ENCODE results near the gene NAT8. TPM values are rescaled to one million over a fixed set of nuclear protein-coding genes. Genes with fewer than 3 reads are reported as not detected.
"Not testable (repeated sequence)": the region's sequence is repeated elsewhere in the genome, so short reads cannot be mapped to it uniquely, and the experiment has no call there.

NAT8 gene
- total RNA-seq, result not detected

GRCh38 chr2:73642338-73643018 lies at the start of gene NAT8:
NAT8 (minus strand) TSS chr2:73642422; CDS start chr2:73641628, 794 bp downstream.
- no peak for DNase-seq (ENCODE audit: low spot score)
- ATAC-seq, result no peak
- intact Hi-C loops (cut with DNase I), result no loop called here

GRCh38 chr2:73690372-73691088 lies 48.3 kb upstream of the NAT8 start:
- intact Hi-C loops (cut with DNase I), result not testable (repeated sequence)
- ATAC-seq, result peak; percentile 48

GRCh38 chr2:73688494-73688893 lies 46.3 kb upstream of the NAT8 start:
- DNase-seq (ENCODE audit: low spot score); ATAC-seq; intact Hi-C loops (cut with DNase I): not testable (repeated sequence)

More at GRCh38 chr2:73690372-73691088, 48.3 kb upstream of the NAT8 start:
- DNase-seq (ENCODE audit: low spot score), result not testable (repeated sequence)

GRCh38 chr2:73685764-73686438 lies 43.7 kb upstream of the NAT8 start:
- ATAC-seq (no peak), DNase-seq (ENCODE audit: low spot score) (no peak)
- intact Hi-C loops (cut with DNase I), result no loop called here

- ATAC-seq; intact Hi-C loops (cut with DNase I); DNase-seq (ENCODE audit: low spot score): not testable (repeated sequence)
Observed at GRCh38 chr2:73684905-73685304, 42.7 kb upstream of the NAT8 start.

- intact Hi-C loops (cut with DNase I); DNase-seq (ENCODE audit: low spot score); ATAC-seq: not testable (repeated sequence)
Observed at GRCh38 chr2:73684325-73684724, 42.1 kb upstream of the NAT8 start.

- intact Hi-C loops (cut with DNase I); DNase-seq (ENCODE audit: low spot score); ATAC-seq: not testable (repeated sequence)
Observed at GRCh38 chr2:73679951-73680571, 37.8 kb upstream of the NAT8 start.

GRCh38 chr2:73679237-73679636 lies 37.0 kb upstream of the NAT8 start:
- ATAC-seq, result not testable (repeated sequence)

GRCh38 chr2:73678008-73678407 lies 35.8 kb upstream of the NAT8 start:
- intact Hi-C loops (cut with DNase I); ATAC-seq; DNase-seq (ENCODE audit: low spot score): not testable (repeated sequence)

More at GRCh38 chr2:73679237-73679636, 37.0 kb upstream of the NAT8 start:
- intact Hi-C loops (cut with DNase I); DNase-seq (ENCODE audit: low spot score): not testable (repeated sequence)

GRCh38 chr2:73676211-73676610 lies 34.0 kb upstream of the NAT8 start:
- ATAC-seq; DNase-seq (ENCODE audit: low spot score); intact Hi-C loops (cut with DNase I): not testable (repeated sequence)

- intact Hi-C loops (cut with DNase I); DNase-seq (ENCODE audit: low spot score); ATAC-seq: not testable (repeated sequence)
Observed at GRCh38 chr2:73674696-73675157, 32.5 kb upstream of the NAT8 start.

GRCh38 chr2:73669976-73670375 lies 27.8 kb upstream of the NAT8 start:
- DNase-seq (ENCODE audit: low spot score); ATAC-seq; intact Hi-C loops (cut with DNase I): not testable (repeated sequence)

- intact Hi-C loops (cut with DNase I); ATAC-seq; DNase-seq (ENCODE audit: low spot score): not testable (repeated sequence)
Observed at GRCh38 chr2:73667239-73667638, 25.0 kb upstream of the NAT8 start.

- ATAC-seq (no peak), DNase-seq (ENCODE audit: low spot score) (no peak)
- intact Hi-C loops (cut with DNase I), result no loop called here
Observed at GRCh38 chr2:73654175-73654574, 12.0 kb upstream of the NAT8 start.

GRCh38 chr2:73652348-73652747 lies 10.1 kb upstream of the NAT8 start:
- intact Hi-C loops (cut with DNase I), result no loop called here
- ATAC-seq (no peak), DNase-seq (ENCODE audit: low spot score) (no peak)

GRCh38 chr2:73651591-73652230 lies 9.5 kb upstream of the NAT8 start:
- no peak for ATAC-seq
- intact Hi-C loops (cut with DNase I), result no loop called here
- no peak for DNase-seq (ENCODE audit: low spot score)

- intact Hi-C loops (cut with DNase I); ATAC-seq; DNase-seq (ENCODE audit: low spot score): not testable (repeated sequence)
Observed at GRCh38 chr2:73647690-73648089, 5.5 kb upstream of the NAT8 start.

GRCh38 chr2:73641767-73642062 lies 507 bp downstream of the NAT8 start:
- DNase-seq (ENCODE audit: low spot score) (no peak), ATAC-seq (no peak)
- intact Hi-C loops (cut with DNase I), result no loop called here

All from sciatic nerve (tissue), 2 donors.